GM19455 (cell line): ENCODE results near the gene AMPD1.

Experiments
- ATAC-seq: cut with Tn5 transposase; IDR thresholded peaks from one replicate; pipeline ENCODE4 v1.9.1; 2021; ENCODE audit not compliant: unreplicated experiment

Gene AMPD1

GRCh38 chr1:114641377-114641776 lies 54.0 kb downstream of the AMPD1 start:
- no peak for ATAC-seq

- ATAC-seq = no peak
Measured at GRCh38 chr1:114638910-114639309, 56.4 kb downstream of the AMPD1 start.

DNA sequence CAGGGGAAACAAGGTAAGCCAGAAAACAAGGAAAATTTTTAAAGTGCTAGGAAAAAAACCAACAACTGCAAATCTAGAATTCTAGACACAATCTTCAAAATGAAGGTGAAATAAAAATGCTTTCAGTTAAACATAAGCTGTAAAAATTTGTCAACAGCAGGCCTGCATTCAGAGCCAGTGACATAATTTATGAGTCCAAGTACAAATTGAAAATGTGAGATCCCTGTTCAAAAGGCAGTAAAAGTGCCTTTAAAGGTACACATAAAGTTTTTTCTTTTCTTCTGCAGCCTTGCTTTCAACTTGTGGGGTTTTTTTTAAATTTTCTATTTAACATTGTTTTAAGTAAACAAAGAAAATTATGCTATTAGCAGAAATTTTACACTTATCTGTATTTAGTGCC lies 62.9 kb downstream of the AMPD1 start:
- ATAC-seq = no peak

- ATAC-seq = no peak
Measured at GRCh38 chr1:114627107-114627506, 68.2 kb downstream of the AMPD1 start.

GRCh38 chr1:114623364-114623763 lies 72.0 kb downstream of the AMPD1 start:
- ATAC-seq = no peak
